Measurements from ENCODE around the gene DHRS4L2.
A peak's percentile ranks its signal among the peaks of the same experiment; 100 is the strongest.
"Not testable (repeated sequence)": the region's sequence is repeated elsewhere in the genome, so short reads cannot be mapped to it uniquely, and the experiment has no call there.

DHRS4L2 gene

GRCh38 chr14:23973178-23973577 lies 15.6 kb upstream of the DHRS4L2 start:
- not testable (repeated sequence) for DNase-seq (ENCODE audit: low read depth)

GRCh38 chr14:23974041-23974440 lies 14.7 kb upstream of the DHRS4L2 start:
- DNase-seq (ENCODE audit: low read depth) = not testable (repeated sequence)

- DNase-seq (ENCODE audit: low read depth) = not testable (repeated sequence)
Measured at GRCh38 chr14:23977208-23977607, 11.5 kb upstream of the DHRS4L2 start.

GRCh38 chr14:23981951-23982813 lies 6.5 kb upstream of the DHRS4L2 start:
- not testable (repeated sequence) for DNase-seq (ENCODE audit: low read depth)

- DNase-seq (ENCODE audit: low read depth) = peak; percentile 99
Measured at GRCh38 chr14:23984891-23985602, 3.7 kb upstream of the DHRS4L2 start.

- DNase-seq (ENCODE audit: low read depth) = not testable (repeated sequence)
Measured at GRCh38 chr14:23988223-23988606, 514 bp upstream of the DHRS4L2 start.

- not testable (repeated sequence) for DNase-seq (ENCODE audit: low read depth)
Measured at GRCh38 chr14:23989734-23990445, 1.2 kb downstream of the DHRS4L2 start.

GRCh38 chr14:23990961-23991360 lies 2.2 kb downstream of the DHRS4L2 start:
- DNase-seq (ENCODE audit: low read depth) = not testable (repeated sequence)

GRCh38 chr14:23993042-23993441 lies 4.3 kb downstream of the DHRS4L2 start:
- not testable (repeated sequence) for DNase-seq (ENCODE audit: low read depth)

- DNase-seq (ENCODE audit: low read depth) = not testable (repeated sequence)
Measured at GRCh38 chr14:23996009-23996408, 7.3 kb downstream of the DHRS4L2 start.

- not testable (repeated sequence) for DNase-seq (ENCODE audit: low read depth)
Measured at GRCh38 chr14:23996825-23997224, 8.1 kb downstream of the DHRS4L2 start.

GRCh38 chr14:23999640-24000039 lies 10.9 kb downstream of the DHRS4L2 start:
- DNase-seq (ENCODE audit: low read depth) = not testable (repeated sequence)

- DNase-seq (ENCODE audit: low read depth) = not testable (repeated sequence)
Measured at GRCh38 chr14:24001078-24001477, 12.3 kb downstream of the DHRS4L2 start.

- not testable (repeated sequence) for DNase-seq (ENCODE audit: low read depth)
Measured at GRCh38 chr14:24001679-24002078, 12.9 kb downstream of the DHRS4L2 start.

GRCh38 chr14:24006471-24006816 lies 17.7 kb downstream of the DHRS4L2 start:
- not testable (repeated sequence) for DNase-seq (ENCODE audit: low read depth)

GRCh38 chr14:24006817-24007652 lies 18.3 kb downstream of the DHRS4L2 start:
- peak; percentile 10 for DNase-seq (ENCODE audit: low read depth)

- no peak for DNase-seq (ENCODE audit: low read depth)
Measured at GRCh38 chr14:24011051-24011450, 22.3 kb downstream of the DHRS4L2 start.

- not testable (repeated sequence) for DNase-seq (ENCODE audit: low read depth)
Measured at GRCh38 chr14:24012726-24013273, 24.1 kb downstream of the DHRS4L2 start.

- DNase-seq (ENCODE audit: low read depth) = peak; percentile 54
Measured at GRCh38 chr14:24013654-24014514, 25.2 kb downstream of the DHRS4L2 start.

- not testable (repeated sequence) for DNase-seq (ENCODE audit: low read depth)
Measured at GRCh38 chr14:24015745-24016144, 27.0 kb downstream of the DHRS4L2 start.

Data from amniotic epithelial cell (primary cell).